MM.1S (cell line): Measurements from ENCODE around the gene EAF1.
A peak's percentile ranks its signal among the peaks of the same experiment; 100 is the strongest.
"Not testable (repeated sequence)": the region's sequence is repeated elsewhere in the genome, so short reads cannot be mapped to it uniquely, and the experiment has no call there.

Experiments
- DNase-seq: peaks from one replicate; pipeline ENCODE4 v3.0.0-alpha.2; 2015
- H2AFZ ChIP-seq: fragments of 300-600 bp; sonication (generic); 2 replicates; pipeline ENCODE4 v1.6.0; 2016; ENCODE audit warnings: antibody characterized with exemption, low read length
- H3F3A ChIP-seq: fragments of 300-600 bp; sonication (generic); 2 replicates; pipeline ENCODE4 v1.6.1; 2016; ENCODE audit warnings: mild to moderate bottlenecking, antibody characterized with exemption, low read length, moderate library complexity, mixed read lengths; ENCODE audit not compliant: insufficient read depth
- H3K27ac ChIP-seq: fragments of 300-600 bp; sonication (generic); 2 replicates; pipeline ENCODE4 v1.5.1; 2016; ENCODE audit warnings: mild to moderate bottlenecking, low read length
- H3K27me3 ChIP-seq: fragments of 300-600 bp; sonication (generic); replicated peaks from 2 replicates; pipeline ENCODE4 v1.6.0; 2016; ENCODE audit warnings: low read length; ENCODE audit not compliant: insufficient read depth
- H3K36me3 ChIP-seq: fragments of 300-600 bp; sonication (generic); replicated peaks from 2 replicates; pipeline ENCODE4 v1.6.1; 2016; ENCODE audit warnings: mild to moderate bottlenecking, low read length, mixed read lengths; ENCODE audit not compliant: insufficient read depth
- H3K4me1 ChIP-seq: fragments of 300-600 bp; sonication (generic); 2 replicates; pipeline ENCODE4 v1.6.1; 2016; ENCODE audit warnings: low read length, mixed read lengths
- H3K4me2 ChIP-seq: fragments of 300-600 bp; sonication (generic); 2 replicates; pipeline ENCODE4 v1.6.0; 2016; ENCODE audit warnings: low read depth, low read length
- H3K4me3 ChIP-seq: fragments of 300-600 bp; sonication (generic); 2 replicates; pipeline ENCODE4 v1.5.1; 2016; ENCODE audit warnings: low read length, mixed read lengths
- H3K79me2 ChIP-seq: fragments of 300-600 bp; sonication (generic); 2 replicates; pipeline ENCODE4 v1.6.1; 2016; ENCODE audit warnings: mixed run types, low read length, mixed read lengths
- H3K9ac ChIP-seq: fragments of 300-600 bp; sonication (generic); 2 replicates; pipeline ENCODE4 v1.6.1; 2016; ENCODE audit warnings: low read length, mixed read lengths
- H3K9me2 ChIP-seq: fragments of 300-600 bp; sonication (generic); replicated peaks from 2 replicates; pipeline ENCODE4 v1.6.1; 2016; ENCODE audit warnings: mild to moderate bottlenecking, low read length, mixed read lengths; ENCODE audit not compliant: insufficient read depth
- H3K9me3 ChIP-seq: fragments of 300-600 bp; sonication (generic); replicated peaks from 2 replicates; pipeline ENCODE4 v1.6.1; 2016; ENCODE audit warnings: mild to moderate bottlenecking, low read length, mixed read lengths; ENCODE audit not compliant: insufficient read depth
- H4K20me1 ChIP-seq: fragments of 300-600 bp; sonication (generic); 2 replicates; pipeline ENCODE4 v1.6.1; 2016; ENCODE audit warnings: mild to moderate bottlenecking, low read length, moderate library complexity, mixed read lengths; ENCODE audit not compliant: insufficient read depth
- CTCF ChIP-seq: fragments of 300-600 bp; sonication (generic); IDR thresholded peaks from 2 replicates; pipeline ENCODE4 v1.5.1; 2016; ENCODE audit warnings: antibody characterized with exemption, low read length, mixed read lengths
- EZH2 ChIP-seq: fragments of 300-600 bp; sonication (generic); optimal IDR thresholded peaks from 2 replicates; pipeline ENCODE3; 2017; ENCODE audit warnings: low read depth, mild to moderate bottlenecking, antibody characterized with exemption, low read length, mixed read lengths
- EZH2phosphoT487 ChIP-seq: fragments of 300-600 bp; sonication (generic); IDR thresholded peaks from 2 replicates; pipeline ENCODE4 v1.6.1; 2018; ENCODE audit warnings: antibody characterized with exemption, low read length

Gene EAF1

GRCh38 chr3:15382405-15382923 is 44.9 kb upstream of the EAF1 start:
- Histone ChIP-seq H3F3A (peaks cover 27% of the 10 kb centered on the region), H3K9me2 (no peaks in the 10 kb centered on the region), H3K79me2 (no peaks in the 10 kb centered on the region), H3K4me1 (peaks cover 42% of the 10 kb centered on the region), H3K4me2 (no peak overlapping the region), H4K20me1 (no peaks in the 10 kb centered on the region), H3K4me3 (no peak overlapping the region), H2AFZ (no peak overlapping the region), H3K27me3 (no peaks in the 10 kb centered on the region), H3K9me3 (no peaks in the 10 kb centered on the region), H3K36me3 (no peaks in the 10 kb centered on the region), H3K27ac (no peak overlapping the region), H3K9ac (no peak overlapping the region)
- no peak for TF ChIP-seq EZH2phosphoT487
- no peak for DNase-seq

- Histone ChIP-seq H3K9ac (peak overlapping the region; percentile 33), H3K9me2 (no peaks in the 10 kb centered on the region), H3K36me3 (no peaks in the 10 kb centered on the region), H3K27me3 (no peaks in the 10 kb centered on the region), H3K4me1 (peaks cover 39% of the 10 kb centered on the region), H3K79me2 (no peaks in the 10 kb centered on the region), H3F3A (peaks cover 27% of the 10 kb centered on the region), H3K27ac (peak overlapping the region; percentile 80), H2AFZ (peak overlapping the region; percentile 29), H3K4me2 (peak overlapping the region; percentile 72), H3K4me3 (no peak overlapping the region), H3K9me3 (no peaks in the 10 kb centered on the region), H4K20me1 (no peaks in the 10 kb centered on the region)
- TF ChIP-seq CTCF: no peak
- TF ChIP-seq EZH2: no peak
- TF ChIP-seq EZH2phosphoT487: no peak
- DNase-seq: peak; percentile 59
Measured at GRCh38 chr3:15384510-15385237, 42.7 kb upstream of the EAF1 start.

- H3K79me2 ChIP-seq, H3K9me3 ChIP-seq, H3K9ac ChIP-seq, H4K20me1 ChIP-seq, H3K27me3 ChIP-seq, H3K36me3 ChIP-seq, H3K4me3 ChIP-seq, DNase-seq, H3K9me2 ChIP-seq: not testable (repeated sequence)
- H3K4me2 ChIP-seq: peak overlapping the region; percentile 72; the same call in 1 of the 2 replicates
- H2AFZ ChIP-seq: peak overlapping the region; percentile 65
- H3F3A ChIP-seq: peaks cover 27% of the 10 kb centered on the region
- peak overlapping the region; percentile 80 for H3K27ac ChIP-seq
- peaks cover 39% of the 10 kb centered on the region for H3K4me1 ChIP-seq
Measured at GRCh38 chr3:15385238-15385695, 42.1 kb upstream of the EAF1 start.

GRCh38 chr3:15385901-15386653 is 41.3 kb upstream of the EAF1 start:
- Histone ChIP-seq H3K4me1 (peaks cover 39% of the 10 kb centered on the region), H3K4me3 (peak overlapping the region; percentile 10), H3K79me2 (no peaks in the 10 kb centered on the region), H3K27me3 (no peaks in the 10 kb centered on the region), H2AFZ (peak overlapping the region; percentile 65), H3F3A (peaks cover 27% of the 10 kb centered on the region), H3K27ac (peak overlapping the region; percentile 80; the same call in 1 of the 2 replicates), H3K4me2 (peak overlapping the region; percentile 72), H3K9me3 (no peaks in the 10 kb centered on the region), H4K20me1 (no peaks in the 10 kb centered on the region), H3K9ac (peak overlapping the region; percentile 26; the same call in 1 of the 2 replicates), H3K9me2 (no peaks in the 10 kb centered on the region), H3K36me3 (no peaks in the 10 kb centered on the region)
- TF ChIP-seq CTCF (no peak), EZH2phosphoT487 (no peak), EZH2 (no peak)
- DNase-seq: no peak

GRCh38 chr3:15386654-15386955 is 40.8 kb upstream of the EAF1 start:
- H3K9ac ChIP-seq, H3K4me3 ChIP-seq: not testable (repeated sequence)
- peak overlapping the region; percentile 72; the same call in 1 of the 2 replicates for H3K4me2 ChIP-seq

More at GRCh38 chr3:15386654-15386955, 40.8 kb upstream of the EAF1 start:
- H3K4me1 ChIP-seq: peaks cover 39% of the 10 kb centered on the region
- not testable (repeated sequence) for H3K9me3 ChIP-seq, H3K79me2 ChIP-seq, H3K36me3 ChIP-seq, H3K27me3 ChIP-seq, H3K9me2 ChIP-seq, H4K20me1 ChIP-seq, H2AFZ ChIP-seq, DNase-seq
- H3K27ac ChIP-seq: peak overlapping the region; percentile 80; the same call in 1 of the 2 replicates
- peaks cover 27% of the 10 kb centered on the region for H3F3A ChIP-seq
